HG02970 (cell line): ENCODE results near the gene SLC35F3.

Experiments used
- ATAC-seq: cut with Tn5 transposase; IDR thresholded peaks from one replicate; pipeline ENCODE4 v1.9.1; 2021; ENCODE audit warnings: mild to moderate bottlenecking, moderate library complexity, moderate number of reproducible peaks; ENCODE audit not compliant: unreplicated experiment, low FRiP score

Gene SLC35F3

GRCh38 chr1:233962878-233963277 is 58.4 kb downstream of the SLC35F3 start:
- ATAC-seq, result no peak

DNA sequence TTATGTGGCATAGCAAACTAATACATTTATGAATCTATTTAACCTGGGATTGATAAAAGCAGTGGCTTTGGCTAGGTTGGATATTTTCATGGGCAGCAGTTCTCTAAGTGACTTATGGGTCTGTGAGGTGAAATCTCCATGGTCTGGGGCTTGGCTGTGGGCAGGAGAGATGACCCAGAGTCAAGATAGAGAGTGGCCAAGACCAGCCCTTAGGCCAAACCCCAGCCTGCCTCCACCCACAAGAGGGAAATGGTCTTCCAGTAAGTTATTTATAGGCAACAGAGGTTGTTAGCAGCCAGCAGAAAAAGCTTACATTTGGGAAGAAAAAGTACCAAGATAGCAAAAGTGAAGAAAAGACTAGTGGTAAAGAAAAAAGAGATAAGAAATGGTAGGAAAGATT is 61.4 kb downstream of the SLC35F3 start:
- no peak for ATAC-seq

DNA sequence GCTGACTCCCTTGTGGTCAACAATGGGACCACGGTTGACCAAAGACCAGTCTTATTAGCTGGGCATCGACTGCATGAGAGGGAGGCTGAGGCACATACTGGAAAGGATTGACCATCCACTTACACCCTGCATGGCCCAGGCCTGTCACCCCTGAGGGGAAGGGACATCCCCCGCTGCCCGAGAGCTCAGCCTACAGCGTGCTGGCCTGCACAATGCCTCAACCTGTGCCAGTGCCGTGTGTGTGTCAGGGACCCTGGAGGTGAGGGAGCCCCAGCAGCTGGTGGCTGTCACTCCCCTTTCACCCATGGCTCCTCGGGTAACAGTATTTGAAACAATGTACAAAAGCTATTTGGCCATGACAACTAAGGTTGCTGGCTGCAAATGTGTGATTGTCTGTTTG is 67.3 kb downstream of the SLC35F3 start:
- ATAC-seq, result no peak

DNA sequence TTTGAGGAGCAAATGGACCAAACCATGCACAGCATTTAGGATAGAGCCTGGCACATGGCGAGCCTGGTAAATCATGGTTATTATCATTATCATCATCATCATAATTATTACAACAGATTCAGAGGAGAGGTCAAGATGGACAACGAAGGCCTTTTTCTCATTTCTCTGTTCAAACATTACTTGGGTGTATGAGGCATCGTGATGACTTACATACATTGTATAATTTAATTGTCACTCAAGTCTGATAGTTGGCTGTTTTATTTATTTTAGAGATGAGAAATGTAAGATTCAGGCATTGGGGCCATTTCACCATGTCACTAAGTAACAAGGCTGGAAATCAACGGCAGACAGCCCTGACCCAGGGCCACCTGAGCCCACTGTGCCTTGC is 68.1 kb downstream of the SLC35F3 start:
- ATAC-seq, result no peak

- no peak for ATAC-seq
These were observed 68.6 kb downstream of the SLC35F3 start for GRCh38 chr1:233972951-233973635.

DNA sequence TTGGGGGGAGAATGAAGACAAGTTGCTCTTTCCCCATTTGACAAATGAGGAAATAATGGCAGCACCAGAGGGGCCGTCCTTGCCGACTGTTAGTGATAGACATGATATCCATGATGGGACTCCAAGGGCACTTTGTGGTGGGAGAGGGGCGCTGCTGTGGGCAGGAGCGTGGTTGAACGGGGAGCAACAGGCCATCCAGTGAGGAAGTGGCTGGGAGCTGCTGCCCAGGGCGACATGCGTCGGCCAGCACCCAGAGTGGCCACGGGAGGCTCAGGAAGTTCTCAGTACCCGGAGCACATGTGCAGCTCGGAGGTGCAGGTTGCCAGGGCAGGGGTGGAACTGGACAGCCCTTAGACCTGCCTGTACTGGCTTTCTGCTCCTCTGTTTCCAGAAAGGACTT is 71.0 kb downstream of the SLC35F3 start:
- ATAC-seq, result no peak

- no peak for ATAC-seq
These were observed 76.7 kb downstream of the SLC35F3 start for GRCh38 chr1:233981042-233981675.

DNA sequence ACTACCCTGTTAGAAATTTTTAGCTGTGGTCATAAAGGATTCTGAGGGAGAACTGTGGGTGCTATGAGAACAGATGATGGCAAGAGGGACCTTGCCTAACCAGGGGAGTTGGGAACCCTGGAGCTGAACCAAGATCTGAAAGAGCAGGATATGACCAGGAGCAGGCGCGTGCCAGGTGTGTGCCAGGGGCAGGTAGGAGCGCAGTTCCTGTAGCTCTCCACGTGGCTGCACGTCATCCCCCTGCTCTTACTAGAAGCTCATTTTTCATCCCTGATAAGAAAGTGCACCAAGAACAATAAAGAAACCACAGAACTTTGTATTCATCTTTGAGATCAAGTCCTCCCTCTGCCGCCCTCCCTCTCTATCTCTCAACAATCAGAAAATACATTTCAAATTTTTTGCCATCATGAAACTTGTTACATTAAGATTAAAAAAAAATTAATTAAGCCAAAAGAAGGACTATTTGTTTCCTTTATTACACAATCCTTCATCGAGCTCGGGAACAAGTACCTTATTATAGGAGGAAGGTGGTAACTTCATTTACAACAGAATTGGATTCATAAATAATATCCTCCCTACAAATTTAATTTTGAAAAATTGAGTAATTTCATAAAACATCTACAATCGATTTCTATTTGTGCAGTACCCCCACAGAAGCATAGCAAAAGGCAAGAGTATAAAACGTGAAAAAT is 78.5 kb downstream of the SLC35F3 start:
- no peak for ATAC-seq

DNA sequence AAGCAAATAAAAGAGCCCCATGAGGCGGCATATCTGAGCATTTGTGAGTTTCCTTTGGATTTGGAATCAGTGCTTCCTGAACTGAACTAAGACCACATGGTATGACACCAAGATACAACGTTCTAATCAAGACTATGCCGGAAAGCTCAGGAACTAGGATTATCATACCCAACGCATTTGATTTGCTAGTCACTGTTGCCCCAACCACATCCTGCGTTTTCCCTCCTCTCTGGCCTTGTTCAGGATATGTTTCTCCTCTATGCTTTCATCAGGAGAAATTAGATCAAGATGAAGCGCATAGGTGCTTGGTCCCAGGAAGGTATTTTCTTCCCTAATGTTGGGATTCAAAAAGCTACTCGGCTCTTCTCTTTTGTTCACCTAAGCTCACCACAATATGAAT is 79.3 kb downstream of the SLC35F3 start:
- ATAC-seq, result no peak

DNA sequence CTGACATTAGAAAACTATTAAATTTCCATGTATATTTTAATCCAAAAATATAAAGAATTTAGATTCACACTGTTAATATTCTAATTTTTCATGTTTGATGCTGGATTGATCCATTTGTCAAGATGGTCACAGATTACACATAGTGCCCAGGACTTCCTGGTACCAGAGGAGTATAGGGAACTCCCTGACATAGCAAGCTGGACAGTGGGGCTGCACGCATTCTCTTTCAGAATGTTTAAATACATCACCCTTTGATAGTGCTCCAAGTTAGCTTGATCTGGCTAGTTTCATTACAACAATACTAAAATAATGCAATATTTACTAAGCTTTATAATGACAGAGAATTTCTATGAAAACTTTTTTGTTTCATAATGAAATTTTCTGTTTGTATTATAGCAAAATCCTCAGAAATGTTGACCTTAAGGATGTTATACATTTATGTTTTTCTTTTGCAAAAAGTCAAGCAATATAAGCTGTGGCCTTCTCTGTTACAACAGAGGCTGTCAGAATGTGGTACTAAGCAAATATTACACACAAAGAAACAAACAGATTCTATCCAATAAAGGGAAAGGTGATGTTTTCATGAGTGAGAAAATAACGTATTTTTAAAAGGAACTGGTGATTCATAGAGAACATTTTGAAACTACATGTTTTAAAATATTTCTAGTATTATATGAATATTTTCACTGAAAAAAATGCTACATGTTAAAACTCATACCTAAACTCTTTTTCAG is 84.7 kb downstream of the SLC35F3 start:
- ATAC-seq, result no peak

GRCh38 chr1:233990486-233990885 is 86.0 kb downstream of the SLC35F3 start:
- no peak for ATAC-seq

GRCh38 chr1:233993651-233994050 is 89.2 kb downstream of the SLC35F3 start:
- ATAC-seq, result no peak

DNA sequence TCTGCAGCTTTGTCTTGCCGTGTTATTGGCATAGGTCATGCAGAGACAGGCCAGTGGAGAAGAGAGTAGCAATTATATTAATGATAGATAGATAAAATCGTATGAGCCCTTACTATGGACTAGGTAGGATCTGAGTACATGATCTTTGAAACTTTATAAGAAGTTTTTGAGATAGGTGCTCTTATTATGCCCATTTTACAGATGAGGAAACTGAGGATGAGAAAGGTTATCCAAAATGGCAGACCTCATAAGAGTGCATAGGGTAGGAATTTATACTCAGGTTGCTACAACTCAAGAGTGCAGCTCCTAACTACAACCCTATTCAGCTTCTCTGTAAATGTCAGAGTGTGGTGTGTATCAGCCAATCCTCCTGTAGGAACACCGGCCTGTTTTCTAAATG is 89.6 kb downstream of the SLC35F3 start:
- no peak for ATAC-seq

DNA sequence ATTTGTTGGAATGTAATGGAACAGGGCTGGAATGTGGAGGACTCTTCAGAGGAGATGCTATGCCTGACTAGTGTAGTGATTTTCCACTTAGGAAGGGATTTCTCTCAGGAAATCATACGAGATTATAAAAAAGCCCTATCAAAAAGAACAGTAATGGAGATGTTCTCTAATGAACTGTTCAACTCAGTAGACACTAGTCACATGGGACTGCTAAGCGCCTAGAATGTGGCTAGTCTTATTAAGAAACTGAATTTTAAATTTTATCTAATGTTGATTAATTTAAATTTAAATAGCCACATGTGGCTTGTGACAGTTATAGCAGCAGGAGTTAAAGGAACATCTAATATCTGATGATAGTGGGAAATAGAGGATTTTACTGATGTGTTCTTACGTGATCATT is 94.0 kb downstream of the SLC35F3 start:
- ATAC-seq, result no peak

DNA sequence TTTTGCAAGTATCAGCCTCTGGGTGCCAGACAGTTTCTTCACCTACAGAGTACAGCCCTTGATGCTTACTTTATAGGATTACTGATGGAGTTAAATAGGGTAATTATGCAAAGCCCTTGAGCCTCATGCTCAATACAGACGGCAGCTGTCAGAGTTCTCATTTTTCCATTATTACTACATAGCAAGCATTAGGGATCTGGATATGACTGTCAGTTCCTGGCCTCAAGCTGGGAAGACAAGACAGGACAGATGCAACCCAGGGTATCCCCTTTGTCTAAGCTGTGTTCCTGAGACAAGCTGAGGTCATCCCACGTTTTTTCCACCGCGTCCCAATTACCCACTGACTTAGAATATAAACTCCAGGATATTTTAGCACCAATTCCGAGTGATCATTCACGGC is 94.4 kb downstream of the SLC35F3 start:
- ATAC-seq, result no peak

DNA sequence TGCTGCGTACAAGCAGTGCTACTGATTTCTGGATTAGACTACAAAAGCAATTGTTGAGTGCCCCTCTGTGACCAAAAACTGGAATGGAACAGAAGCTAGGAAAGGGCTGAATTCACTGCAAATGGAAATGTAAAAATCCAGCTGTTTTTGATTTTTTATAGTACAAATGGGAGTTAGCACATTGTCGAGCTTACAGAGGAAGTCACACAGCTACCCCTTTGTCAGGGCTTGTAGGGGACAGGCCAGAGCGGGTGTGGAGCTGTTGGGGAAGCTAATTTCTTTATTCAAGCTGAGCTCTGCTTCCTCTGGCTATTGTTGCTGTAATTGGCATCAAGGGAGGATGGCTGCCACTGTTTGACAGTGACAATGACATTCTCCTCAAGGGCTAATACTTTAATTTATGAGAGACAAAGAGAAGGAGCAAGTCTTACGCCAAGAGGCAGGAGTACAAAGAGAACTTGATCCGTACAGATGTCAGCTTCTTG is 96.1 kb downstream of the SLC35F3 start:
- no peak for ATAC-seq

DNA sequence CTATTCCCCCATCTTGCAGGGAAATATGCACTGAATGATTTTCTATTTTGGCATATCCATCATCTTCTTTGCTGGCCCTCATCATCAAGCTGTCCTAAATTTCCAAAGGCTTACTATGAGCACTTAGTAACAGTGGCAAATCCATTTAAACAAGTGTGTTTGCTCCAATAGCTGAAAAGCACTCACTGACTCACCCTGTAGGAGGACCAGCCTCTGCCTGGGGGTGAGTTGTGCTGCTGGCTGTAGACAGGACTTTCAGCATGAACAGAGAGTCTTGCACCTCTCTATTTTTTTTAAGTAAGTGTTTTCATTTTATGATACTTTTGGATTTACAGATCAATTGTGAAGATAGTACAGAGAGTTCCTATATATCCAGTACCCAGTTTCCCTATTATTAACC is 97.3 kb downstream of the SLC35F3 start:
- no peak for ATAC-seq

- ATAC-seq, result no peak
These were observed 100.1 kb downstream of the SLC35F3 start for GRCh38 chr1:234004591-234004990.

DNA sequence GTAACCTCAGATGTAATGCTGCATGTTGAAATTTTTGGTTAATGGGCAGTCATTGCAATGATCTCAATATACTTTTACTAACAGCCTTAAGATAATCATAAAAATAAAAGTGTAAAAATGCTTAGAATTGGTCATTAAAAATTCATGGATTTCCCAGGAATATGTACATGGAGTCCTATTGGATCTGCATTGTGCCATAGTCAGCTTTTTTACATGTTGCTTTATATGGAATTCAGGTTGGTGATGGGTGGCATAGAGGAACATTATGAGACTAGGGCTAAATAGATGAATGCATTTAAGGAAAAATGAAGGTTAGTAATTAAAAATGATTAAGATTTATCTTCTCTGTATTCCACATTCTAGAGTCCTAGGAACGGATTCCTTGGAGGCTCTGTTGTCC is 103.2 kb downstream of the SLC35F3 start:
- no peak for ATAC-seq

DNA sequence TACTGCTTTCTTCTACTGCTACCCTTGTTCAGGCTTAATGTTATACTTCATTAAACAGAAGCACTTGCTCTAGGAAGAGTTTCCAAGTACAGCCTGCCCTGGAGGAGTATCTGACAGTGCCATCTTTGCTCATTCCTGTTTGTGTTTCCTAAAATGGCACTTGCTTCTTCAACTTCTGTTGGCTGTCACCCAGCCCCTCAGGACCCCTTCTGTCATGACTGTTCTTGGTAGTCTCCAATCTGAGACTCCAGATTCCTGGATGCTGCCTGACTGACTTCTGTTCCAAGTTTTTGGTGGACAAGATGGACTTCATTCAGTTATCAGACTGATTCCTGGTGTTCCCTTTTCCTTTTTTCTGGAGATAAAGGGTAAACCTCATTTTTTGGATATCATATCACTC is 104.1 kb downstream of the SLC35F3 start:
- ATAC-seq, result no peak

DNA sequence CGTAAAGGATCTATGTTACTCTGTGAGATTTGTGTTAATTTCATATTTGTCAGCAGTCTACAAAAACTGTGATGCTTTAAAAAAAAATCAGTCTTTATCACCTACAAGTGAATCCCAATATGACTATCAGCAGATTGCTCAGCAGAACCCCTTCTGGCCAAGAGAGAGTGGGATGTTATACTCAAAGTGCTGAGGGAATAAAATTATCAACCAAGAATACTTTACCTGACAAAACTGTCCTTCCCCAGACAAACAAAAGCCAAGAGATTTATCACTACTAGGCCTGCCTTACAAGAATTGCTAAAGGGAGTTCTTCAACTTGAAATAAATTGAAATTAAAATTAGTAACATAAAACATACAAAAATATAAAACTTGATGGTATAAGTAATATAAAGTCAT is 105.2 kb downstream of the SLC35F3 start:
- no peak for ATAC-seq
